Chondrocyte (in vitro differentiated cells): ENCODE data around the gene SLC49A4. TPM values are rescaled to one million over a fixed set of nuclear protein-coding genes. Genes with fewer than 3 reads are reported as not detected.

Experiments
- DNase-seq: peaks from one replicate; pipeline ENCODE4 v3.0.0; 2021; ENCODE audit warnings: mixed read lengths, low spot score
- H3K27ac Mint-ChIP-seq: one replicate; pipeline ENCODE4 v1.8.0; 2021; ENCODE audit warnings: mild to moderate bottlenecking, moderate library complexity, mixed read lengths; ENCODE audit not compliant: unreplicated experiment
- H3K27me3 Mint-ChIP-seq: 2 replicates; pipeline ENCODE4 v1.8.0; 2021; ENCODE audit warnings: low read depth, mixed read lengths
- H3K36me3 Mint-ChIP-seq: 2 replicates; pipeline ENCODE4 v1.8.0; 2021; ENCODE audit warnings: low read depth, mixed read lengths
- H3K4me1 Mint-ChIP-seq: 2 replicates; pipeline ENCODE4 v1.8.0; 2021; ENCODE audit warnings: low read depth, mild to moderate bottlenecking, mixed read lengths
- H3K4me3 Mint-ChIP-seq: one replicate; pipeline ENCODE4 v1.8.0; 2021; ENCODE audit warnings: mild to moderate bottlenecking, moderate library complexity, mixed read lengths; ENCODE audit not compliant: unreplicated experiment
- H3K9me3 Mint-ChIP-seq: 2 replicates; pipeline ENCODE4 v1.8.0; 2021; ENCODE audit warnings: low read depth, mixed read lengths
- total RNA-seq: library from RNA; stranded (reverse); gene quantifications from 3 replicates; pipeline ENCODE4 v1.2.1, GENCODE V29; 2021
- TF ChIP-seq, protein P1 (sequence below): fragments of 200-600 bp; sonication (generic); IDR thresholded peaks from 2 replicates; pipeline ENCODE4 v1.5.0; 2021; ENCODE audit warnings: antibody characterized with exemption, mild to moderate bottlenecking, moderate library complexity

The SLC49A4 gene
- total RNA-seq, 1 donor from 2014 or later: 15.1 TPM

GRCh38 chr3:122770521-122771202 is 24.2 kb upstream of the SLC49A4 start:
- Mint-ChIP-seq H3K4me3 (no peak overlapping the region), H3K27me3 (no peaks in the 10 kb centered on the region)
- TF ChIP-seq, protein P1, sequence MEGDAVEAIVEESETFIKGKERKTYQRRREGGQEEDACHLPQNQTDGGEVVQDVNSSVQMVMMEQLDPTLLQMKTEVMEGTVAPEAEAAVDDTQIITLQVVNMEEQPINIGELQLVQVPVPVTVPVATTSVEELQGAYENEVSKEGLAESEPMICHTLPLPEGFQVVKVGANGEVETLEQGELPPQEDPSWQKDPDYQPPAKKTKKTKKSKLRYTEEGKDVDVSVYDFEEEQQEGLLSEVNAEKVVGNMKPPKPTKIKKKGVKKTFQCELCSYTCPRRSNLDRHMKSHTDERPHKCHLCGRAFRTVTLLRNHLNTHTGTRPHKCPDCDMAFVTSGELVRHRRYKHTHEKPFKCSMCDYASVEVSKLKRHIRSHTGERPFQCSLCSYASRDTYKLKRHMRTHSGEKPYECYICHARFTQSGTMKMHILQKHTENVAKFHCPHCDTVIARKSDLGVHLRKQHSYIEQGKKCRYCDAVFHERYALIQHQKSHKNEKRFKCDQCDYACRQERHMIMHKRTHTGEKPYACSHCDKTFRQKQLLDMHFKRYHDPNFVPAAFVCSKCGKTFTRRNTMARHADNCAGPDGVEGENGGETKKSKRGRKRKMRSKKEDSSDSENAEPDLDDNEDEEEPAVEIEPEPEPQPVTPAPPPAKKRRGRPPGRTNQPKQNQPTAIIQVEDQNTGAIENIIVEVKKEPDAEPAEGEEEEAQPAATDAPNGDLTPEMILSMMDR: no peak

DNA sequence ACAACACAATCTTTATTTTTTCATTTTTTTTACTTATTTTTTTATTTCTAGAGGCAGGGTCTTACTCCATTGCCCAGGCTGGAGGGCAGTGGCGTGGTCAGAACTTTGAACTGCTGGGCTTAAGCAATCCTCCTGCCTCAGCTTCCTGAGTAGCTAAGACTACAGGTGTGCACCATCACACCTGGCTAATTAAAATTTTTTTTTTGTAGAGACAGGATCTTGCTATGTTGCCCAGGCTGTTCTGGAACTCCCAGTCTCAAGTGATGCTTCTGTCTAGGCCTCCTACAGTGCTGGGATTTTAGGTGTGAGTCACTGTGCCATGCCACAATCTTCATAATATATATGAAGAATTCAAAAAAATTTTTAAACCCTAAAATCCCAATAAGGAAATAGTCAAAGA is 22.0 kb upstream of the SLC49A4 start:
- Mint-ChIP-seq H3K4me3 (no peak overlapping the region), H3K27me3 (no peaks in the 10 kb centered on the region), H3K9me3 (no peaks in the 10 kb centered on the region), H3K36me3 (peaks cover 6% of the 10 kb centered on the region), H3K27ac (no peak overlapping the region), H3K4me1 (peaks cover 2% of the 10 kb centered on the region)
- no peak for DNase-seq
- TF ChIP-seq, protein P1: no peak

More at GRCh38 chr3:122770521-122771202, 24.2 kb upstream of the SLC49A4 start:
- DNase-seq: no peak
- Mint-ChIP-seq H3K4me1 (peaks cover 5% of the 10 kb centered on the region), H3K27ac (no peak overlapping the region), H3K9me3 (no peaks in the 10 kb centered on the region), H3K36me3 (peaks cover 6% of the 10 kb centered on the region)

- no peak overlapping the region for H3K27ac Mint-ChIP-seq
- no peaks in the 10 kb centered on the region for H3K9me3 Mint-ChIP-seq
- TF ChIP-seq, protein P1: no peak
Observed at GRCh38 chr3:122773944-122774509, 20.8 kb upstream of the SLC49A4 start.

GRCh38 chr3:122774564-122774963 is 20.3 kb upstream of the SLC49A4 start:
- no peaks in the 10 kb centered on the region for H3K9me3 Mint-ChIP-seq
- TF ChIP-seq, protein P1: no peak
- no peak overlapping the region for H3K27ac Mint-ChIP-seq
- H3K36me3 Mint-ChIP-seq: peaks cover 4% of the 10 kb centered on the region
- no peaks in the 10 kb centered on the region for H3K27me3 Mint-ChIP-seq
- DNase-seq: no peak
- H3K4me3 Mint-ChIP-seq: no peak overlapping the region
- H3K4me1 Mint-ChIP-seq: no peaks in the 10 kb centered on the region

More at GRCh38 chr3:122773944-122774509, 20.8 kb upstream of the SLC49A4 start:
- Mint-ChIP-seq H3K27me3 (no peaks in the 10 kb centered on the region), H3K36me3 (peaks cover 4% of the 10 kb centered on the region), H3K4me1 (no peaks in the 10 kb centered on the region), H3K4me3 (no peak overlapping the region)
- no peak for DNase-seq

DNA sequence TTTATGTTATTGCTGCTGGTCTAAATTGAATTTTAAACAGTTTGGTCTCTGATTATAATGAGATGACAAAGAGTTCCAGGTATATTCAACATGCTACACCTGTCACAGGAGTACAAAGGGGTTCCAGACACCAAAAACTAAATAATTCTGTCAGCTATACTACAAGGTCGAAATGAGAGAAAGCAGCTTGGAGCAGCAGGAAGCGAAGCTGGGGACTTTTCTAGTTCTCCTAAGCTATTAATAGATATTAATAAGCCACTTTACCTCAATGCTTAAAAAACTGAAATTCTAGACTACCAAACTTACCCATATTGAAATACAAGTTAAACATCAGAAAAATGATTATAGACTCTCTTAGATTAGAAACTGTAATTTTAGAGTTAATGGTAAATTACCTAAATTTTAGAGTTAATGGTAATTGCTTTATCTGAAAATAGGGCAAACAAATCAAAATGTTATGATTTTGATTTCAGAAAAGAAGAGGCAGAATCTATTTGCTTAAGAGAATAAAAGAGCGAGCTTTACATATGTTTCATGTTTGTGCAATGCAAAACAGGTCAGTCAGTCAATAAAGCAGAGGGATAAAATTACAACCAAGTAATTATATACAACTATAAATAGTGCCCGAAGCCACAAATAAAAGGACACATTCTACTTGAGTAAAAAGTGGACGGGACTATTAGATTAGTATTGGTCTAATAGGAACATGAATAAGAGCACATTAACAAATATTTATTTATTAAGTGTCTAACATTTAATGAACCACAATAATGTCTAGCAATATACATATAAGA is 18.0 kb upstream of the SLC49A4 start:
- Mint-ChIP-seq H3K27me3 (no peaks in the 10 kb centered on the region), H3K36me3 (no peaks in the 10 kb centered on the region)

More for the DNA sequence above, 18.0 kb upstream of the SLC49A4 start:
- TF ChIP-seq, protein P1: no peak
- no peak overlapping the region for H3K4me3 Mint-ChIP-seq
- no peak for DNase-seq
- no peaks in the 10 kb centered on the region for H3K9me3 Mint-ChIP-seq
- no peak overlapping the region for H3K27ac Mint-ChIP-seq
- no peaks in the 10 kb centered on the region for H3K4me1 Mint-ChIP-seq
